PFSK-1 (cell line): Measurements from ENCODE around the gene CTIF.

Experiments used
- POLR2AphosphoS5 ChIP-seq: IDR thresholded peaks from 2 replicates; pipeline ENCODE4 v1.6.1; 2012; ENCODE audit warnings: low read depth, mild to moderate bottlenecking, control low read depth, low read length, moderate library complexity
- SIN3A ChIP-seq: IDR thresholded peaks from 2 replicates; pipeline ENCODE4 v1.6.1; 2012; ENCODE audit warnings: mild to moderate bottlenecking, low read length, moderate library complexity, borderline replicate concordance; ENCODE audit not compliant: insufficient read depth
- TAF1 ChIP-seq: IDR thresholded peaks from 2 replicates; pipeline ENCODE4 v1.6.1; 2012; ENCODE audit warnings: low read length, control low read depth, borderline replicate concordance; ENCODE audit not compliant: insufficient read depth
- TF ChIP-seq, protein P1 (sequence below), 2 experiments: IDR thresholded peaks; 2 replicates each; pipeline versions ENCODE4 v1.6.1 to v1.8.0; 2011 to 2012; ENCODE audit warnings: low read depth in 2 of 2, low read length in 2 of 2, control low read depth in 1 of 2, inconsistent platforms in 1 of 2, mild to moderate bottlenecking in 1 of 2, moderate library complexity in 1 of 2; ENCODE audit not compliant: insufficient read depth in 1 of 2

DNA sequence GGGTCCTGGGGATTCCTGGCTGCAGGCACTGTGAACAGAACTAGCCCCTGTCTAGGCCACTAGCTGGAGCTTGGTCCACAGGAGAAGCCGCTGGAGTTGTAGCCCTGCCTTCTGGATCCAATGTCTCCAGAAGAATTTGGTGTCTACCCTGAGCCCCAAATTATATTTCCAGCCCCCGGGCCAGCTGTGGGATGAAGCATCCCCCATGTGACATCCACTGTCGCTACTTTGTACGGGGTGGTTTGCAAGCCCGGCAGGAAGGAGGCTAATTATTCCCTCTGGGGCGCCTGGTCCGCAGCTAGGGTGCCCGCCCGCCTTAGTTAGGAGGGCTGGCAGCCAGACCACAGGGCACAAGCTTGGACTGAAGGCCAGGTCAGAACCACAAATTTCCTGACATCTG is 305.4 kb downstream of the CTIF start:
- TF ChIP-seq POLR2AphosphoS5 (no peak), TAF1 (no peak), SIN3A (no peak)
- TF ChIP-seq, protein P1, sequence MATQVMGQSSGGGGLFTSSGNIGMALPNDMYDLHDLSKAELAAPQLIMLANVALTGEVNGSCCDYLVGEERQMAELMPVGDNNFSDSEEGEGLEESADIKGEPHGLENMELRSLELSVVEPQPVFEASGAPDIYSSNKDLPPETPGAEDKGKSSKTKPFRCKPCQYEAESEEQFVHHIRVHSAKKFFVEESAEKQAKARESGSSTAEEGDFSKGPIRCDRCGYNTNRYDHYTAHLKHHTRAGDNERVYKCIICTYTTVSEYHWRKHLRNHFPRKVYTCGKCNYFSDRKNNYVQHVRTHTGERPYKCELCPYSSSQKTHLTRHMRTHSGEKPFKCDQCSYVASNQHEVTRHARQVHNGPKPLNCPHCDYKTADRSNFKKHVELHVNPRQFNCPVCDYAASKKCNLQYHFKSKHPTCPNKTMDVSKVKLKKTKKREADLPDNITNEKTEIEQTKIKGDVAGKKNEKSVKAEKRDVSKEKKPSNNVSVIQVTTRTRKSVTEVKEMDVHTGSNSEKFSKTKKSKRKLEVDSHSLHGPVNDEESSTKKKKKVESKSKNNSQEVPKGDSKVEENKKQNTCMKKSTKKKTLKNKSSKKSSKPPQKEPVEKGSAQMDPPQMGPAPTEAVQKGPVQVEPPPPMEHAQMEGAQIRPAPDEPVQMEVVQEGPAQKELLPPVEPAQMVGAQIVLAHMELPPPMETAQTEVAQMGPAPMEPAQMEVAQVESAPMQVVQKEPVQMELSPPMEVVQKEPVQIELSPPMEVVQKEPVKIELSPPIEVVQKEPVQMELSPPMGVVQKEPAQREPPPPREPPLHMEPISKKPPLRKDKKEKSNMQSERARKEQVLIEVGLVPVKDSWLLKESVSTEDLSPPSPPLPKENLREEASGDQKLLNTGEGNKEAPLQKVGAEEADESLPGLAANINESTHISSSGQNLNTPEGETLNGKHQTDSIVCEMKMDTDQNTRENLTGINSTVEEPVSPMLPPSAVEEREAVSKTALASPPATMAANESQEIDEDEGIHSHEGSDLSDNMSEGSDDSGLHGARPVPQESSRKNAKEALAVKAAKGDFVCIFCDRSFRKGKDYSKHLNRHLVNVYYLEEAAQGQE (IDR thresholded peaks at IDR 0.05; ENCODE audit: insufficient read depth in 1 of 2, low read depth in 2 of 2, low read length in 2 of 2), result no peak
